Astrocyte (in vitro differentiated cells and primary cell): ENCODE data around the gene ZNF317.

Experiments
- EZH2 ChIP-seq: IDR thresholded peaks from 2 replicates; pipeline ENCODE4 v1.6.1; 2012; ENCODE audit warnings: mild to moderate bottlenecking, low read length, inconsistent platforms; ENCODE audit not compliant: insufficient read depth
- TF ChIP-seq, protein P1 (sequence below): IDR thresholded peaks from 2 replicates; pipeline ENCODE4 v1.5.1; 2011; ENCODE audit warnings: low read depth, mild to moderate bottlenecking, inconsistent platforms, low read length, moderate library complexity; ENCODE audit not compliant: insufficient read depth

- TF ChIP-seq, protein P1, sequence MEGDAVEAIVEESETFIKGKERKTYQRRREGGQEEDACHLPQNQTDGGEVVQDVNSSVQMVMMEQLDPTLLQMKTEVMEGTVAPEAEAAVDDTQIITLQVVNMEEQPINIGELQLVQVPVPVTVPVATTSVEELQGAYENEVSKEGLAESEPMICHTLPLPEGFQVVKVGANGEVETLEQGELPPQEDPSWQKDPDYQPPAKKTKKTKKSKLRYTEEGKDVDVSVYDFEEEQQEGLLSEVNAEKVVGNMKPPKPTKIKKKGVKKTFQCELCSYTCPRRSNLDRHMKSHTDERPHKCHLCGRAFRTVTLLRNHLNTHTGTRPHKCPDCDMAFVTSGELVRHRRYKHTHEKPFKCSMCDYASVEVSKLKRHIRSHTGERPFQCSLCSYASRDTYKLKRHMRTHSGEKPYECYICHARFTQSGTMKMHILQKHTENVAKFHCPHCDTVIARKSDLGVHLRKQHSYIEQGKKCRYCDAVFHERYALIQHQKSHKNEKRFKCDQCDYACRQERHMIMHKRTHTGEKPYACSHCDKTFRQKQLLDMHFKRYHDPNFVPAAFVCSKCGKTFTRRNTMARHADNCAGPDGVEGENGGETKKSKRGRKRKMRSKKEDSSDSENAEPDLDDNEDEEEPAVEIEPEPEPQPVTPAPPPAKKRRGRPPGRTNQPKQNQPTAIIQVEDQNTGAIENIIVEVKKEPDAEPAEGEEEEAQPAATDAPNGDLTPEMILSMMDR = no peak
- no peak for TF ChIP-seq EZH2
Observed at GRCh38 chr19:9146882-9147281, 6.7 kb downstream of the ZNF317 start.
